K562 (cell line): Measurements from ENCODE around the gene RPP21. TPM values are rescaled to one million over a fixed set of nuclear protein-coding genes. Genes with fewer than 3 reads are reported as not detected.

Experiments used
- ASH1L ChIP-seq: fragments of 450-650 bp; IDR thresholded peaks from 2 replicates; pipeline ENCODE4 v1.6.1; 2018; ENCODE audit warnings: borderline replicate concordance, mild to moderate bottlenecking, low read depth; ENCODE audit not compliant: partially characterized antibody
- ATF2 ChIP-seq: sonication (generic); formaldehyde crosslinking; IDR thresholded peaks from 2 replicates; pipeline ENCODE4 v1.8.1; 2022; ENCODE audit warnings: missing genetic modification reagents
- CREB1 ChIP-seq, 2 experiments: sonication (generic) in 1 of 2; formaldehyde crosslinking in 1 of 2; IDR thresholded peaks; 2 replicates each; pipeline versions ENCODE4 v1.6.1 to v1.8.0; 2012 to 2022; ENCODE audit warnings: inconsistent platforms in 1 of 2, mild to moderate bottlenecking in 1 of 2, missing genetic modification reagents in 1 of 2, moderate library complexity in 1 of 2
- CREB3L1 ChIP-seq: fragments of 450-650 bp; IDR thresholded peaks from 2 replicates; pipeline ENCODE4 v1.6.1; 2014; ENCODE audit warnings: low read depth, mild to moderate bottlenecking, moderate library complexity, borderline replicate concordance
- HNRNPUL1 ChIP-seq: fragments of 200-400 bp; formaldehyde crosslinking; IDR thresholded peaks from 2 replicates; pipeline ENCODE4 v1.6.1; 2017; ENCODE audit warnings: low read length
- IFI16 ChIP-seq: fragments of 250-450 bp; sonication (Bioruptor Pico); IDR thresholded peaks from 2 replicates; pipeline ENCODE4 v2.1.2; 2022; ENCODE audit warnings: mild to moderate bottlenecking, inconsistent platforms
- NCOR1 ChIP-seq: fragments of 450-650 bp; IDR thresholded peaks from 2 replicates; pipeline ENCODE4 v1.6.1; 2016; ENCODE audit warnings: mild to moderate bottlenecking, moderate library complexity
- NFATC3 ChIP-seq: fragments of 450-650 bp; IDR thresholded peaks from 2 replicates; pipeline ENCODE4 v1.6.1; 2017; ENCODE audit warnings: mild to moderate bottlenecking
- NFYB ChIP-seq: IDR thresholded peaks from 2 replicates; pipeline ENCODE4 v1.6.1; 2011; ENCODE audit warnings: mild to moderate bottlenecking, moderate library complexity; ENCODE audit not compliant: insufficient read length; ENCODE audit errors: extremely low read depth
- PYGO2 ChIP-seq: fragments of 450-650 bp; IDR thresholded peaks from 2 replicates; pipeline ENCODE4 v1.6.1; 2016; ENCODE audit warnings: mild to moderate bottlenecking, missing genetic modification characterization, moderate library complexity, missing compliant biosample characterization
- SIN3B ChIP-seq: fragments of 450-650 bp; IDR thresholded peaks from 2 replicates; pipeline ENCODE4 v1.6.1; 2017; ENCODE audit warnings: low read depth, mild to moderate bottlenecking, moderate library complexity
- TBL1XR1 ChIP-seq, 2 experiments: IDR thresholded peaks; 2 replicates each; pipeline ENCODE4 v1.6.1; 2012; ENCODE audit warnings: improper control_type of control experiment in 2 of 2, low read length in 2 of 2, mild to moderate bottlenecking in 1 of 2
- TCF7L2 ChIP-seq: fragments of 150-350 bp; IDR thresholded peaks from 2 replicates; pipeline ENCODE4 v1.6.1; 2016; ENCODE audit warnings: low read depth, mild to moderate bottlenecking, low read length, moderate library complexity
- ZBTB2 ChIP-seq: fragments of 450-650 bp; IDR thresholded peaks from 2 replicates; pipeline ENCODE4 v1.6.1; 2016; ENCODE audit warnings: antibody characterized with exemption
- ZC3H4 ChIP-seq: sonication (generic); formaldehyde crosslinking; IDR thresholded peaks from 2 replicates; pipeline ENCODE4 v1.9.0; 2021; ENCODE audit warnings: missing genetic modification reagents, borderline replicate concordance
- ZFX ChIP-seq: sonication (generic); formaldehyde crosslinking; IDR thresholded peaks from 2 replicates; pipeline ENCODE4 v1.8.0; 2022; ENCODE audit warnings: mild to moderate bottlenecking, missing genetic modification reagents, moderate library complexity
- ZNF551 ChIP-seq: fragments of 250-450 bp; sonication (Bioruptor Pico); IDR thresholded peaks from 2 replicates; pipeline ENCODE4 v1.5.0; 2021; ENCODE audit warnings: mild to moderate bottlenecking, moderate library complexity
- ZNF717 ChIP-seq: fragments of 250-450 bp; sonication (Bioruptor Pico); IDR thresholded peaks from 2 replicates; pipeline ENCODE4 v1.5.0; 2021
- ZNF77 ChIP-seq: fragments of 250-450 bp; sonication (Bioruptor Pico); IDR thresholded peaks from 2 replicates; pipeline ENCODE4 v1.5.0; 2020
- ZSCAN32 ChIP-seq: fragments of 450-650 bp; formaldehyde crosslinking; IDR thresholded peaks from 2 replicates; pipeline ENCODE4 v1.4.0; 2020; ENCODE audit warnings: mild to moderate bottlenecking, moderate library complexity
- polyA plus RNA-seq, 8 experiments: library from polyadenylated mRNA; depleted of rRNA in 4 of 8; stranded (reverse) in 5 of 8; unstranded in 3 of 8; fragments of >200 nt; fragmentation: Nextera tagmentation in 2 of 8; fragmentation: Illumina TruSeq in 1 of 8; extraction: Ambion mirVana in 2 of 8; extraction: Trizol in 1 of 8; gene quantifications; 2 replicates each; pipeline versions ENCODE4 v1.2.1 to v1.2.3, GENCODE V29; 2011 to 2014; ENCODE audit warnings: inconsistent platforms in 1 of 8, missing spikeins in 1 of 8
- total RNA-seq, 7 experiments: library from RNA; depleted of rRNA in 6 of 7; stranded (reverse); fragments of >200 nt in 6 of 7; fragmentation: Illumina TruSeq in 2 of 7; extraction: Trizol in 2 of 7; gene quantifications; 2 replicates each; pipeline versions ENCODE4 v1.2.1 to v1.2.3, GENCODE V29; 2011 to 2021; ENCODE audit warnings: low replicate concordance in 1 of 7
- TF ChIP-seq, protein P1 (sequence below): fragments of 250-450 bp; sonication (Bioruptor Pico); IDR thresholded peaks from 2 replicates; pipeline ENCODE4 v1.8.0; 2022; ENCODE audit warnings: inconsistent platforms
- TF ChIP-seq, protein P2 (sequence below): fragments of 250-450 bp; sonication (Bioruptor Pico); IDR thresholded peaks from 2 replicates; pipeline ENCODE4 v1.8.0; 2021; ENCODE audit warnings: mild to moderate bottlenecking, moderate library complexity

Gene RPP21
- total and polyA plus RNA-seq, 9 of the 15 experiments (the other 6 are each of a cell fraction or from before 2014, with no cell fraction given): 62.1 to 362 (median 166) TPM

GRCh38 chr6:30341218-30341617, 3.7 kb upstream of the RPP21 start (continued):
- TF ChIP-seq ZBTB2 (no peak), TCF7L2 (no peak), NCOR1 (0 out of 2 replicates have a peak, but pooled peaks have one; percentile 6), ASH1L (no peak), SIN3B (no peak), PYGO2 (tag) (no peak), ZFX (CRISPR knock-in tag) (no peak), NFATC3 (no peak), ZNF717 (CRISPR knock-in tag) (no peak), ZC3H4 (CRISPR knock-in tag) (no peak), ZNF551 (CRISPR knock-in tag) (no peak), IFI16 (CRISPR knock-in tag) (no peak), NFYB (no peak), TBL1XR1 (IDR thresholded peaks at IDR 0.05; ENCODE audit: low read length in 2 of 2) (no peak), HNRNPUL1 (no peak), ATF2 (no peak), CREB3L1 (no peak), ZNF77 (CRISPR knock-in tag) (no peak), CREB1 (IDR thresholded peaks at IDR 0.05) (no peak), CREB1 (CRISPR knock-in tag; IDR thresholded peaks at IDR 0.05) (no peak), ZSCAN32 (CRISPR knock-in tag) (no peak)
- TF ChIP-seq, protein P1, sequence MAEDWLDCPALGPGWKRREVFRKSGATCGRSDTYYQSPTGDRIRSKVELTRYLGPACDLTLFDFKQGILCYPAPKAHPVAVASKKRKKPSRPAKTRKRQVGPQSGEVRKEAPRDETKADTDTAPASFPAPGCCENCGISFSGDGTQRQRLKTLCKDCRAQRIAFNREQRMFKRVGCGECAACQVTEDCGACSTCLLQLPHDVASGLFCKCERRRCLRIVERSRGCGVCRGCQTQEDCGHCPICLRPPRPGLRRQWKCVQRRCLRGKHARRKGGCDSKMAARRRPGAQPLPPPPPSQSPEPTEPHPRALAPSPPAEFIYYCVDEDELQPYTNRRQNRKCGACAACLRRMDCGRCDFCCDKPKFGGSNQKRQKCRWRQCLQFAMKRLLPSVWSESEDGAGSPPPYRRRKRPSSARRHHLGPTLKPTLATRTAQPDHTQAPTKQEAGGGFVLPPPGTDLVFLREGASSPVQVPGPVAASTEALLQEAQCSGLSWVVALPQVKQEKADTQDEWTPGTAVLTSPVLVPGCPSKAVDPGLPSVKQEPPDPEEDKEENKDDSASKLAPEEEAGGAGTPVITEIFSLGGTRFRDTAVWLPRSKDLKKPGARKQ: no peak
- TF ChIP-seq, protein P2, sequence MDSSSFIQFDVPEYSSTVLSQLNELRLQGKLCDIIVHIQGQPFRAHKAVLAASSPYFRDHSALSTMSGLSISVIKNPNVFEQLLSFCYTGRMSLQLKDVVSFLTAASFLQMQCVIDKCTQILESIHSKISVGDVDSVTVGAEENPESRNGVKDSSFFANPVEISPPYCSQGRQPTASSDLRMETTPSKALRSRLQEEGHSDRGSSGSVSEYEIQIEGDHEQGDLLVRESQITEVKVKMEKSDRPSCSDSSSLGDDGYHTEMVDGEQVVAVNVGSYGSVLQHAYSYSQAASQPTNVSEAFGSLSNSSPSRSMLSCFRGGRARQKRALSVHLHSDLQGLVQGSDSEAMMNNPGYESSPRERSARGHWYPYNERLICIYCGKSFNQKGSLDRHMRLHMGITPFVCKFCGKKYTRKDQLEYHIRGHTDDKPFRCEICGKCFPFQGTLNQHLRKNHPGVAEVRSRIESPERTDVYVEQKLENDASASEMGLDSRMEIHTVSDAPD: no peak
